Left ventricle myocardium inferior (tissue), 1 donor: ENCODE data around the gene ACTMAP. TPM values are rescaled to one million over a fixed set of nuclear protein-coding genes. Genes with fewer than 3 reads are reported as not detected.
A peak's percentile ranks its signal among the peaks of the same experiment; 100 is the strongest.

Experiments
- DNase-seq: peaks from one replicate; pipeline ENCODE4 v3.0.0-alpha.2; 2020
- H3K27ac ChIP-seq: fragments of 200-600 bp; replicated peaks from 2 replicates; pipeline ENCODE4 v1.8.0; 2021
- H3K27me3 ChIP-seq: fragments of 200-600 bp; 2 replicates; pipeline ENCODE4 v1.8.0; 2021; ENCODE audit warnings: low read depth
- H3K36me3 ChIP-seq: fragments of 200-600 bp; 2 replicates; pipeline ENCODE4 v1.8.0; 2021
- H3K4me1 ChIP-seq: fragments of 200-600 bp; 2 replicates; pipeline ENCODE4 v1.8.0; 2021
- H3K4me3 ChIP-seq: fragments of 200-600 bp; 2 replicates; pipeline ENCODE4 v1.8.0; 2021; ENCODE audit warnings: mild to moderate bottlenecking, moderate library complexity
- H3K9me3 ChIP-seq: fragments of 200-600 bp; replicated peaks from 2 replicates; pipeline ENCODE4 v1.8.0; 2021
- CTCF ChIP-seq: fragments of 200-600 bp; IDR thresholded peaks from 2 replicates; pipeline ENCODE4 v1.8.0; 2021; ENCODE audit warnings: antibody characterized with exemption, mild to moderate bottlenecking, borderline replicate concordance
- intact Hi-C: fragments of 100-400 bp; cut with micrococcal nuclease; formaldehyde crosslinking; loops from one replicate; pipeline ENCODE4 v1.11.0; 2022
- total RNA-seq: library from RNA; stranded (reverse); fragmentation: NEBNext Ultra II Directional; extraction: Animal tissue kit (Norgen Biotek cat#: 25700); gene quantifications from one replicate; pipeline ENCODE4 v1.2.1, GENCODE V29; 2021
- donor health status: DM: no; HTN: yes; CAD: no; lungs with severe emphysema.

The ACTMAP gene
- total RNA-seq, 1 donor from 2014 or later = 7.4 TPM

DNA sequence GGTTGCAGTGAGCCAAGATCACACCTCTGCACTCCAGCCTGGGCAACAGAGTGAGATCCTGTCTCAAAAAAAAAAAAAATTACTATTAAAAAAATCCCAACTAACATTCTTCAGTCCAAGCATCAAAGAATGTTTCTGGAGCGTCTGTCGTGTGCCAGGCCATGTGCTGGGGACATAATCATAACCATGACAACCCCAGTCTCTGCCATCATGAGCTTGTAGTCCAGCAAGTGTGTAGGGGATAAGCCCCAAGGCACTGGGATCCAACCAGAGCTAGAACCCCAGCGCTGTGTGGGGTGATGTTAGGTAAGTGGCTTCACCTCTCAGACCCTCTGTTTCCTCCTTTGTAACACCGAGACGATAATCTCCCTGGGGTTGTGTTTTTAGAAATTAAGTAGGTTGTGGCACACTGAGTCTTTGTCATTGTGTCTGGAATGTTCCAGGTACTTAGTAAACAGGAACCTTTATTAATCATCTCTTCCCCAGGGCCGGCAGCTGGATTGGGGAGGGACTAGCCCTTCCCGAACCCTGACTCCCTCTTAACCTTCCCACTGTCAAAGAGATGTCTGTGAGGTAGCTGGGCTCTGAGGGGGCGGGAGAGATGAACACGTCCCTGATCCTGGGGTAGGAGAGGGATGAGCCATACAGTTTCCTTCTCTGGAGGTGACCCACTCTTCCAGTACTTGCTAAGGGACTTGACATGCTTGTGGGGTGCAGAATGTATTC, 28.2 kb downstream of the ACTMAP start:
- Histone ChIP-seq H3K36me3 (peaks cover 47% of the 10 kb centered on the region), H3K4me3 (peak overlapping the region; percentile 85), H3K27ac (peak overlapping the region; percentile 97), H3K27me3 (no peaks in the 10 kb centered on the region), H3K9me3 (peaks cover under 1% of the 10 kb centered on the region), H3K4me1 (peaks cover 60% of the 10 kb centered on the region)
- intact Hi-C loops = no loop called here
- DNase-seq = no peak
- no peak for TF ChIP-seq CTCF

GRCh38 chr19:40721140-40721486, 29.2 kb downstream of the ACTMAP start:
- Histone ChIP-seq H3K27me3 (no peaks in the 10 kb centered on the region), H3K4me1 (peaks cover 65% of the 10 kb centered on the region), H3K9me3 (no peaks in the 10 kb centered on the region), H3K36me3 (peaks cover 37% of the 10 kb centered on the region), H3K27ac (peak overlapping the region; percentile 97), H3K4me3 (peak overlapping the region; percentile 85)
- intact Hi-C loops = no loop called here
- TF ChIP-seq CTCF = no peak
- no peak for DNase-seq

DNA sequence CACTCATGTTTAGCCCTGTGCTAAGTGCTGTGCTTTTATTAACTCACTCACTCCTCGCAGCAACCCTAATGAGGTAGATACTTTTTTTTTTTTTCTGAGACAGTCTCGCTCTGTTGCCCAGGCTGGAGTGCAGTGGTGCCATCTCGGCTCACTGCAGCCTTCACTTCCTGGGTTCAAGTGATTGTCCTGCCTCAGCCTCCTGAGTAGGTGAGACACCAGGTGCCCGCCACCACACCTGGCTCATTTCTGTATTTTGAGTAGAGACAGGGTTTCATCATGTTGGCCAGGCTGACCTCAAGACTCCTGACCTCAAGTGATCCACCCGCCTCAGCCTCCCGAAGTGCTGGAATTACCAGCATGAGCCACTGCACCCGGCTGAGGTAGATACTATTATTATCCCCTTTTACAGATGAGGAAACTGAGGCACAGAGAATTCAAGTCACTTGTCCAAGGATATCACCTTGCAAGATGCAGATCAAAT, 30.8 kb downstream of the ACTMAP start:
- peak overlapping the region; percentile 97 for H3K27ac ChIP-seq
- peaks cover 22% of the 10 kb centered on the region for H3K36me3 ChIP-seq
- H3K27me3 ChIP-seq = no peaks in the 10 kb centered on the region
- TF ChIP-seq CTCF = no peak
- no peak for DNase-seq
- peak overlapping the region; percentile 85 for H3K4me3 ChIP-seq
- H3K4me1 ChIP-seq = peaks cover 78% of the 10 kb centered on the region
- intact Hi-C loops = no loop called here
- no peaks in the 10 kb centered on the region for H3K9me3 ChIP-seq

DNA sequence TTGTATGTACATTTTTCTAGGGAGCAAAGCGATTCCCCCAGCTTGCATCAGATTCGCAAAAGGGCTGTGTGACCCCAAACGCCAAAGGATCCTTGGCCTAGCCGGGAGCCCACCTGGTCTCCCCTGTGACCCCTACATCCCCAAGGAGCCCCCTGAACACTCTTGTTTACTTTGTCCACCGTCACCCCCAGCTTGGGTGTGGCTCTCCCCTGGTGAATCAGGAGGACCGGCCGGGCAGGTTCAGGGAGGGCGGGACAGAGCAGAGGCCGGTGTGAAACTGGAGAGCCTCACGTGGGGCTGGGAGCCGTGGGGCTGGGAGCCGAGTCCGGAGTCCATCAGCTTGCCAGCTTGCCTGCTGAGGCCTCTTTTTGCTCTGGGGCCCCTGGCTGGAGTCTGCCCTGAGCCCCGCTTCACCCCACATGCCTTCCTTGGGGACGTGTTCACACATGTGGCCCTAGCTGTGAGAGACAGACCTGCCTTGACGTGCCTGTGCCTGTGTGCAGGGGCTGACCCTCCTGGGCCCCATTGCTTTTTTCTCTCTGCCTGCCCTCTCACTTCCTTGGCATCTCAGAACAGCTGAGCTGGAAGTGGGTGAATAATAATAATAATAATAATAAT, 31.4 kb downstream of the ACTMAP start:
- intact Hi-C loops = no loop called here
- no peaks in the 10 kb centered on the region for H3K9me3 ChIP-seq
- H3K27me3 ChIP-seq = no peaks in the 10 kb centered on the region
- peak overlapping the region; percentile 85 for H3K4me3 ChIP-seq
- peaks cover 84% of the 10 kb centered on the region for H3K4me1 ChIP-seq
- no peak for TF ChIP-seq CTCF
- peak overlapping the region; percentile 97 for H3K27ac ChIP-seq
- peaks cover 17% of the 10 kb centered on the region for H3K36me3 ChIP-seq
- DNase-seq = peak; percentile 52

DNA sequence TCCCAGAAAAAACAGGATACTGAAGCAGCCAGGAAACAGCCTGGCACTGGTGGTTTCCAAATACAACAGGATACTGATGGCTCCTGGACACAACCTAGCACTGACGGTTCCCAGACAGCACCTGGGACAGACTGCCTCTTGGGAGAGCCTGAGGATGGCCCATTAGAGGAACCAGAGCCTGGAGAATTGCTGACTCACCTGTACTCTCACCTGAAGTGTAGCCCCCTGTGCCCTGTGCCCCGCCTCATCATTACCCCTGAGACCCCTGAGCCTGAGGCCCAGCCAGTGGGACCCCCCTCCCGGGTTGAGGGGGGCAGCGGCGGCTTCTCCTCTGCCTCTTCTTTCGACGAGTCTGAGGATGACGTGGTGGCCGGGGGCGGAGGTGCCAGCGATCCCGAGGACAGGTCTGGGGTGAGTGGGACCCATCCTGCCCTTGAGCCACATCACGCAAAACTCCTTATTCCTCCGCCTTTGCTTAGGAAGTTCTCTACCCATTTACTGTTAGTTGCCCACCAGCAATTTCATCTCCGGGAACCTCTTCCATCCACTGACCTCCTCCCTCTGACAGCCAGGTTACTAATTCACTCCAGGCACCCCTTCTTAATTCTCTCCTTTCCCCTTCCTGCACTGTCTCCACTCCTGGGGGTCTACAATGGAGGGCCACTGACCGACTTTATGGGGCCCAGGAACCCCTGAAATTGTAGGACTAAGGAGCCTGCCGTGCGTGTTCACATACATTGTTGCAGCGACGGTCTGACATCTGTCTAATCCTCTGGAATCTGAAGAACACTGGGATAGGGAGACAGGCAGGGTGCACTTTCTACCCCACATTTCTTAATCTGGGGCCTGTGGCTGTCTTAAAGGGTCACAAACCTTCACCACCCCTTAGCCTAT, 32.1 kb downstream of the ACTMAP start:
- intact Hi-C loops = no loop called here
- DNase-seq = no peak
- peaks cover 91% of the 10 kb centered on the region for H3K4me1 ChIP-seq

More for the DNA sequence above, 32.1 kb downstream of the ACTMAP start:
- Histone ChIP-seq H3K27me3 (no peaks in the 10 kb centered on the region), H3K27ac (peak overlapping the region; percentile 97), H3K36me3 (peaks cover 14% of the 10 kb centered on the region), H3K9me3 (no peaks in the 10 kb centered on the region), H3K4me3 (peak overlapping the region; percentile 85)
- no peak for TF ChIP-seq CTCF
